CD4-positive, alpha-beta T cell treated with Interleukin-15 for 1 hour (primary cell): ENCODE measurements around the gene SPANXN1.
"Not testable (repeated sequence)": the region's sequence is repeated elsewhere in the genome, so short reads cannot be mapped to it uniquely, and the experiment has no call there.

Experiments used
- DNase-seq: peaks from one replicate; pipeline ENCODE4 v3.0.0-alpha.2; 2020

The SPANXN1 gene

DNA sequence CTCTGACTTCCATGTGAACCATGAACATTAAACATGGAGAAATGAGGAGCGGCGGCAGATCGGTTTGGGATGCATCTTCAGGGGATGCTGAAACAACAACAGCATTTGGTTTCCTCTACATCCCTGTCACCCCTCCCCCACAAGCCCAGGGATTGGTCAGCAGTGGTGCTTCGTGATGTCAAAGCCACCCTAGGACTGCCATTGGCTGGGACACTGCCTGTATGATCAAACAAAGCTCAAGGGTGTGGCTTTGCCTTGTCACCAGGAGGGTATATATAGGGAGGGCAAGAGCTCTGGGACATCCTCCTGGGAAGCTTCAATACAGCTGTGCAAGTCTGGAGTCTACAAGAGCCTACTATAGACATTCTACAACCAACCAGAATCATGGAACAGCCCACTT is at the start of gene SPANXN1:
Gene SPANXN1, plus strand, starts transcription at position 301 of the 400 bp plus-strand sequence. Its CDS starts 84 bp downstream, at position 385.
- not testable (repeated sequence) for DNase-seq

GRCh38 chrX:145199078-145199477 is 48.2 kb upstream of the SPANXN1 start:
- no peak for DNase-seq

DNA sequence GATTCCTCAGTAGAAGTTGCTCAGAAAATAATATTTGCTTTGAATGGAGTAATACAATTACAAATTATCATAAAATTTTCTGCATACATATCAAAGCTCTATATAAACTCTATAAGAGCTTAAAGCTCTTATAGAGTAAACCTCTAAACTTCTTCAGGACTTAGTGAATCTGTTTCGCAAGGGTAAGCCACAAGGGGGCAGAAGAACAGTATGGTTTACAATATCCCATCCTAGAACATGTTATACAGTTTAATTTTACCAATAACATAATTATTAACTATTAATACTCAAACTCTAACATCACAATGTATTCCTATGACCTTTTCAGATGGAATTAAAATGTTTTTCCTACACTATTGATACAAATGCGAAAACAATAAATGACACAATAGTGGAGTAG is 33.8 kb upstream of the SPANXN1 start:
- DNase-seq: no peak

GRCh38 chrX:145292218-145292617 is 44.9 kb downstream of the SPANXN1 start:
- DNase-seq: no peak
